Vagina (tissue), 2 donors: ENCODE data around the gene RFFL. TPM values are rescaled to one million over a fixed set of nuclear protein-coding genes. Genes with fewer than 3 reads are reported as not detected.
"Not testable (repeated sequence)": the region's sequence is repeated elsewhere in the genome, so short reads cannot be mapped to it uniquely, and the experiment has no call there.

Source experiments
- DNase-seq, 2 donors: peaks; one replicate each; pipeline ENCODE4 v3.0.0-alpha.2; 2017; ENCODE audit errors: extremely low spot score in 2 of 2
- H3K27ac ChIP-seq: fragments of 200-600 bp; sonication (generic); one replicate; pipeline ENCODE4 v1.5.1; 2019
- H3K27me3 ChIP-seq: fragments of 200-600 bp; sonication (generic); one replicate; pipeline ENCODE4 v1.5.1; 2019
- H3K36me3 ChIP-seq, 2 donors: fragments of 200-600 bp; sonication (generic); one replicate each; pipeline ENCODE4 v1.5.1; 2017 to 2019
- H3K4me1 ChIP-seq: fragments of 200-600 bp; sonication (generic); one replicate; pipeline ENCODE4 v1.5.1; 2019
- H3K4me3 ChIP-seq, 2 donors: fragments of 200-600 bp; sonication (generic); 1 replicate in 1 of 2; 2 replicates in 1 of 2; pipeline ENCODE4 v1.5.1; 2016 to 2019
- H3K9me3 ChIP-seq: fragments of 200-600 bp; sonication (generic); one replicate; pipeline ENCODE4 v1.5.1; 2019
- POLR2A ChIP-seq, 2 donors: fragments of 450-650 bp; IDR thresholded peaks; one replicate each; pipeline ENCODE4 v1.6.1; 2017; ENCODE audit warnings: antibody characterized with exemption in 2 of 2, mild to moderate bottlenecking in 2 of 2, moderate library complexity in 2 of 2
- POLR2AphosphoS5 ChIP-seq, 2 donors: sonication (generic); formaldehyde crosslinking; IDR thresholded peaks; one replicate each; pipeline ENCODE4 v1.9.0; 2017; ENCODE audit warnings: antibody characterized with exemption in 2 of 2, mild to moderate bottlenecking in 2 of 2, low read depth in 1 of 2; ENCODE audit not compliant: insufficient read depth in 1 of 2
- intact Hi-C: fragments of 100-400 bp; cut with DNase I; formaldehyde crosslinking; loops from one replicate; pipeline ENCODE4 v1.15.1; 2023
- total RNA-seq: library from RNA; depleted of rRNA; stranded (reverse); fragments of >200 nt; gene quantifications from one replicate; pipeline ENCODE4 v1.2.3, GENCODE V29; 2016
- TF ChIP-seq, protein P1 (sequence below), 3 experiments: fragments of 450-650 bp in 2 of 3; fragments of 200-600 bp in 1 of 3; sonication (generic) in 1 of 3; IDR thresholded peaks; one replicate each; pipeline ENCODE4 v1.5.1; 2017 to 2019; ENCODE audit warnings: antibody characterized with exemption in 3 of 3, mild to moderate bottlenecking in 2 of 3, moderate library complexity in 2 of 3

Gene RFFL
- total RNA-seq, 1 donor from 2014 or later = 25.3 TPM

DNA sequence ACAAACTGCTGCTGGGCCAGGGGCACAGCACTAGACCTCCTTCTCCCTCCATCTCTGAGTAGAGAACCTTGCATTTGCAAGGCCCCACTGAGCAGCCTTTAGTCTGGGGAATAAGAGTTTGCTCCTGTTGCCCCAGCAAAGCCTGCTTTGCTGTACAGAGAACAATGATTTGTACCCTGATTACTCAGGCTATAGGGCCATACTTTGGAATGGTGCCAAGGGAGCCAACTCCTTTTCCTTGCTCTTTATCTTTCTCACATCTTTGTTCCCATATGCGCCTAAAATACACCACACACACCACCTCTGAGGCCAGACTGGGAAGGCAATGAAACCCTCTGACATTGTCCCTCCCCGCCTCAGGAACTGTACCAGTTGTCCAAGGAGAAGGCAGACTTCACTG, 62.0 kb downstream of the RFFL start:
- TF ChIP-seq POLR2A (IDR thresholded peaks at IDR 0.05) = no peak
- TF ChIP-seq, protein P1, sequence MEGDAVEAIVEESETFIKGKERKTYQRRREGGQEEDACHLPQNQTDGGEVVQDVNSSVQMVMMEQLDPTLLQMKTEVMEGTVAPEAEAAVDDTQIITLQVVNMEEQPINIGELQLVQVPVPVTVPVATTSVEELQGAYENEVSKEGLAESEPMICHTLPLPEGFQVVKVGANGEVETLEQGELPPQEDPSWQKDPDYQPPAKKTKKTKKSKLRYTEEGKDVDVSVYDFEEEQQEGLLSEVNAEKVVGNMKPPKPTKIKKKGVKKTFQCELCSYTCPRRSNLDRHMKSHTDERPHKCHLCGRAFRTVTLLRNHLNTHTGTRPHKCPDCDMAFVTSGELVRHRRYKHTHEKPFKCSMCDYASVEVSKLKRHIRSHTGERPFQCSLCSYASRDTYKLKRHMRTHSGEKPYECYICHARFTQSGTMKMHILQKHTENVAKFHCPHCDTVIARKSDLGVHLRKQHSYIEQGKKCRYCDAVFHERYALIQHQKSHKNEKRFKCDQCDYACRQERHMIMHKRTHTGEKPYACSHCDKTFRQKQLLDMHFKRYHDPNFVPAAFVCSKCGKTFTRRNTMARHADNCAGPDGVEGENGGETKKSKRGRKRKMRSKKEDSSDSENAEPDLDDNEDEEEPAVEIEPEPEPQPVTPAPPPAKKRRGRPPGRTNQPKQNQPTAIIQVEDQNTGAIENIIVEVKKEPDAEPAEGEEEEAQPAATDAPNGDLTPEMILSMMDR (IDR thresholded peaks at IDR 0.05) = no peak
- no peak for TF ChIP-seq POLR2AphosphoS5 (IDR thresholded peaks at IDR 0.05; ENCODE audit: insufficient read depth in 1 of 2, low read depth in 1 of 2)
- Histone ChIP-seq H3K4me3 (no peak overlapping the region), H3K4me1 (peaks cover 19% of the 10 kb centered on the region), H3K9me3 (no peaks in the 10 kb centered on the region), H3K27me3 (no peaks in the 10 kb centered on the region), H3K36me3 (peaks cover 0 to 7% of the 10 kb centered on the region in 2 donors), H3K27ac (no peak overlapping the region)
- no peak for DNase-seq
- intact Hi-C loops = no loop called here

DNA sequence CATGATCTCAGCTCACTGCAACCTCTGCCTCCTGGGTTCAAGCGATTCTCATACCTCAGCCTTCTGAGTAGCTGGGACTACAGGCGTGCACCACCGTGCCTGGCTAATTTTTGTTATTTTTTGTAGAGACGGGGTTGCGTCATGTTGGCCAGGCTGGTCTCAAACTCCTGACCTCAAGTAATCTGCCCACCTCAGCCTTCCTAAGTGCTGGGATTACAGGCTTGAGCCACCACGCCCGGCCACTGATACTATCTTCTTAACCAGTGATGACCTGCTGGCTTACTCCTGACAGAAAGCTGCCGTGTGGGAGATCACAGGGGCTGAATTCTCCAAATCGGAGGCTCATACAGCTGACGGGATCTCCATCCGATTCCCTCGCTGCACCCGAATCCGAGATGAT, 62.5 kb downstream of the RFFL start:
- intact Hi-C loops, H3K27ac ChIP-seq: not testable (repeated sequence)

DNA sequence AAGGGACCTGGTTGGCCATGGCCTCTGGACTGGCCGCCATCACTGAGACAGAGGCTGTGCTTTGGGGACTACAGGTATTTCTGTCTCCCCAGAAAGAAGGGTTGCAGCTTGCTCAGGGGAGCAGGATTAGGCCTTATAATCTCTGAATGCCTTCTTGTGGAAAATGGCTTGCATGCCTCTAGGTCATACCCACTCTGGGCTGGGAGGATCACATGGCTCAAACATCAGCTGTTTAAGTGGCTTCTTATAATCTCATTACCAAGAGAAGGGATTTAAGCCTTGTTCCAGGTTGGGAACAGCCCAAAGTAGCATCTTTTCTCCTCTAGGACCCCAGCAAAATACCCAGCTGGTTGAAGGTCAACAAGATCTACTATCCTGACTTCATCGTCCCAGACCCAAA, 64.1 kb downstream of the RFFL start:
- TF ChIP-seq, protein P1 (IDR thresholded peaks at IDR 0.05) = no peak
- no peak for TF ChIP-seq POLR2AphosphoS5 (IDR thresholded peaks at IDR 0.05; ENCODE audit: insufficient read depth in 1 of 2, low read depth in 1 of 2)
- TF ChIP-seq POLR2A (IDR thresholded peaks at IDR 0.05) = no peak
- Histone ChIP-seq H3K36me3 (peaks cover 0 to 19% of the 10 kb centered on the region in 2 donors), H3K27ac (no peak overlapping the region), H3K27me3 (no peaks in the 10 kb centered on the region), H3K9me3 (no peaks in the 10 kb centered on the region), H3K4me3 (no peak overlapping the region), H3K4me1 (peaks cover 19% of the 10 kb centered on the region)
- intact Hi-C loops = no loop called here
- DNase-seq = no peak

More for the DNA sequence above, 62.5 kb downstream of the RFFL start:
- H3K4me1 ChIP-seq = peaks cover 19% of the 10 kb centered on the region
- not testable (repeated sequence) for H3K36me3 ChIP-seq, H3K27me3 ChIP-seq, H3K9me3 ChIP-seq, DNase-seq, H3K4me3 ChIP-seq

DNA sequence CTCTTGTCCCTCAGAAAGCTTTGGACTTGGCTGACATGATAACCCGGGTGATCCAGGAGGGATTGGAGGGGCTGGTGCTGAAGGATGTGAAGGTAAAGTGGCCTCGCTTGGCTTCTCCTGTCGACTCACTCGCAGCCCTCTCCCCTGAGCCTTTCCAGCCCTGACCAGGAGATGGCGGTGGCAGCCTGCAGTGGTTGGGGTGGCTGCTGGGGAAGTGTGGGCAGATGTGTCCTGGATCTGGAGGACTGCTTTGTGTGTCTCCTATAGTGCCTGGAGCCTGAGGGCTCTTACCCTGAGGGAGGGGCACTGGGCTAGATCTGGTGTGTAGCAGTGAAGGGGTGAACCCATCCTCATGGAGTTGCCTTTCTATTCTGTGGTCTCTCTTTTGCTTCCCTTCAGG, 65.3 kb downstream of the RFFL start:
- TF ChIP-seq POLR2AphosphoS5 (IDR thresholded peaks at IDR 0.05; ENCODE audit: insufficient read depth in 1 of 2, low read depth in 1 of 2) = no peak
- TF ChIP-seq, protein P1 (IDR thresholded peaks at IDR 0.05) = peak; percentile 40 to 69 (median 53)
- H3K27me3 ChIP-seq = no peaks in the 10 kb centered on the region
- peaks cover 0 to 30% of the 10 kb centered on the region in 2 donors for H3K36me3 ChIP-seq
- intact Hi-C loops = no loop called here
- no peaks in the 10 kb centered on the region for H3K9me3 ChIP-seq
- H3K27ac ChIP-seq = peak overlapping the region; percentile 53
- H3K4me1 ChIP-seq = peaks cover 19% of the 10 kb centered on the region
- no peak for DNase-seq
- no peak overlapping the region for H3K4me3 ChIP-seq

DNA sequence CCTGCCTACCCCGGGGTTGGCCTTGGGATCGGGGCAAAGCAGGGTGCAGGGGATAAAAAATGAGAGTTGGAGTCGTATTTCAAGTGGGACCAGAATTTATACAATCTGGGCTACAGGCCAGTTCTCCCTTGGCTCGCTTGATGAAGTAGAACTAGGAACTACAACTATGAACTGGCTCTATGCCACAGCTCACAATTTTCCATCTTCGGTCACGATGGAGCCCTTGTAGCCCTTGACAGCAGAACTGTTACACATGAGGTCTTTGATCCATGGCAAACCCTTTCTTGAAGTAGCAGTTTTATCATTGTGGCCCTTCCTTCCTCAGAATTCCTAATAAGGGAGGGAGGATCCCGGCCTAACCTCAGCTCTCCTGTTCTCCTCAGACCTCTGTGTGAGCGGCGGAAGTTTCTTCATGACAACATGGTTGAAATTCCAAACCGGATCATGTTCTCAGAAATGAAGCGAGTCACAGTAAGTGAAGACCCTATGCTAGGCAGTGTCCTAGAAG, 66.1 kb downstream of the RFFL start:
- intact Hi-C loops = no loop called here
- H3K27me3 ChIP-seq = no peaks in the 10 kb centered on the region
- no peak overlapping the region for H3K4me3 ChIP-seq
- no peak for DNase-seq
- TF ChIP-seq POLR2AphosphoS5 (IDR thresholded peaks at IDR 0.05; ENCODE audit: insufficient read depth in 1 of 2, low read depth in 1 of 2) = no peak
- TF ChIP-seq POLR2A (IDR thresholded peaks at IDR 0.05) = no peak
- TF ChIP-seq, protein P1 (IDR thresholded peaks at IDR 0.05) = no peak
- peaks cover 0 to 36% of the 10 kb centered on the region in 2 donors for H3K36me3 ChIP-seq
- peak overlapping the region; percentile 53 for H3K27ac ChIP-seq
- H3K9me3 ChIP-seq = no peaks in the 10 kb centered on the region
- peaks cover 19% of the 10 kb centered on the region for H3K4me1 ChIP-seq
